HG03064 (cell line): ENCODE results near the gene SLC27A4.

Experiments used
- ATAC-seq: cut with Tn5 transposase; IDR thresholded peaks from one replicate; pipeline ENCODE4 v1.9.1; 2021; ENCODE audit warnings: low read depth; ENCODE audit not compliant: unreplicated experiment

Gene SLC27A4

GRCh38 chr9:128361986-128362646 is 21.8 kb downstream of the SLC27A4 start:
- no peak for ATAC-seq

GRCh38 chr9:128362774-128363173 is 22.4 kb downstream of the SLC27A4 start:
- no peak for ATAC-seq

- no peak for ATAC-seq
These were observed 25.2 kb downstream of the SLC27A4 start for GRCh38 chr9:128365525-128365924.

- ATAC-seq: no peak
These were observed 28.8 kb downstream of the SLC27A4 start for GRCh38 chr9:128369024-128369706.

- peak; percentile 6 for ATAC-seq
These were observed 30.0 kb downstream of the SLC27A4 start for GRCh38 chr9:128370367-128370751.

GRCh38 chr9:128370752-128371629 is 30.7 kb downstream of the SLC27A4 start, which contains the start of gene URM1:
URM1 (plus strand) TSS chr9:128371374; CDS start chr9:128371381, 7 bp downstream.
- ATAC-seq: peak; percentile 59

GRCh38 chr9:128371630-128372117 is 31.3 kb downstream of the SLC27A4 start:
- no peak for ATAC-seq

- no peak for ATAC-seq
These were observed 31.9 kb downstream of the SLC27A4 start for GRCh38 chr9:128372188-128372641.

- no peak for ATAC-seq
These were observed 32.5 kb downstream of the SLC27A4 start for GRCh38 chr9:128372784-128373183.

- ATAC-seq: no peak
These were observed 33.9 kb downstream of the SLC27A4 start for GRCh38 chr9:128374221-128374675.

- ATAC-seq: no peak
These were observed 35.5 kb downstream of the SLC27A4 start for GRCh38 chr9:128375865-128376264.

GRCh38 chr9:128382261-128382660 is 41.9 kb downstream of the SLC27A4 start:
- ATAC-seq: no peak

GRCh38 chr9:128383007-128383753 is 42.9 kb downstream of the SLC27A4 start:
- no peak for ATAC-seq

- no peak for ATAC-seq
These were observed 43.5 kb downstream of the SLC27A4 start for GRCh38 chr9:128383791-128384190.

- no peak for ATAC-seq
These were observed 44.6 kb downstream of the SLC27A4 start for GRCh38 chr9:128384801-128385495.

GRCh38 chr9:128385496-128386460 is 45.5 kb downstream of the SLC27A4 start:
- no peak for ATAC-seq

GRCh38 chr9:128388150-128388549 is 47.8 kb downstream of the SLC27A4 start:
- ATAC-seq: no peak

- ATAC-seq: no peak
These were observed 49.2 kb downstream of the SLC27A4 start for GRCh38 chr9:128389395-128390149.
